Activated CD8-positive, alpha-beta T cell treated with anti-CD3 and anti-CD28 coated beads for 36 hours (primary cell): ENCODE data around the gene SFT2D2. TPM values are rescaled to one million over a fixed set of nuclear protein-coding genes. Genes with fewer than 3 reads are reported as not detected.

Source experiments
- ATAC-seq: fragments of 200-7000 bp; cut with Tn5 transposase; one replicate; pipeline ENCODE4 v1.10.0; 2021; ENCODE audit warnings: mild to moderate bottlenecking, moderate library complexity
- CTCF ChIA-PET: fragments of 350-600 bp; sonication (Branson Sonifier 250); formaldehyde crosslinking; loops from one replicate; lab custom pipeline; 2021; ENCODE audit warnings: antibody characterized with exemption; lab: Charles Lee
- POLR2A ChIA-PET: fragments of 350-600 bp; sonication (Branson Sonifier 250); formaldehyde crosslinking; loops from one replicate; lab custom pipeline; 2021; ENCODE audit warnings: antibody characterized with exemption; lab: Charles Lee
- DNase-seq: peaks from one replicate; pipeline ENCODE4 v3.0.0-alpha.2; 2020
- H3K27ac Mint-ChIP-seq: one replicate; pipeline ENCODE4 v1.8.0; 2021; ENCODE audit warnings: mild to moderate bottlenecking, mixed read lengths
- H3K27me3 Mint-ChIP-seq: one replicate; pipeline ENCODE4 v1.8.0; 2021; ENCODE audit warnings: mixed read lengths
- H3K36me3 Mint-ChIP-seq: one replicate; pipeline ENCODE4 v1.8.0; 2021; ENCODE audit warnings: low read depth, mixed read lengths
- H3K4me1 Mint-ChIP-seq: one replicate; pipeline ENCODE4 v1.8.0; 2021; ENCODE audit warnings: low read depth, mixed read lengths
- H3K4me3 Mint-ChIP-seq: one replicate; pipeline ENCODE4 v1.8.0; 2021; ENCODE audit warnings: mild to moderate bottlenecking, moderate library complexity, mixed read lengths
- H3K9me3 Mint-ChIP-seq: one replicate; pipeline ENCODE4 v1.8.0; 2021; ENCODE audit warnings: mixed read lengths
- CTCF ChIP-seq: fragments of 200-600 bp; IDR thresholded peaks from one replicate; pipeline ENCODE4 v1.8.0; 2022; ENCODE audit warnings: antibody characterized with exemption, mild to moderate bottlenecking
- intact Hi-C: fragments of 100-400 bp; cut with micrococcal nuclease; formaldehyde crosslinking; loops from one replicate; pipeline ENCODE4 v1.10.0; 2022
- total RNA-seq, 2 experiments: library from RNA; stranded (reverse); gene quantifications; one replicate each; pipeline ENCODE4 v1.2.3, GENCODE V29; 2021

Gene SFT2D2
- total RNA-seq, 2 experiments from 2014 or later: 30.8 to 31.4 TPM

- Mint-ChIP-seq H3K4me1 (no peaks in the 10 kb centered on the region), H3K27ac (no peak within 1 kb of the TSS), H3K27me3 (no peaks in the 10 kb centered on the region), H3K9me3 (peaks cover 1% of the 10 kb centered on the region), H3K36me3 (no peaks in the 10 kb centered on the region), H3K4me3 (no peak within 1 kb of the TSS)
- no peak for ATAC-seq
- ChIA-PET CTCF (interaction anchor here (0.9 to 1.6 kb wide), 2 partner anchors 34 to 62 kb away, joined by 3 to 6 read pairs; no protein-coding TSS in a partner anchor), POLR2A (interaction anchor here (0.6 kb wide), 1 partner anchor 80 kb away, joined by 3 read pairs; no protein-coding TSS in a partner anchor)
- intact Hi-C loops: no loop called here
- no peak for TF ChIP-seq CTCF
- DNase-seq: no peak
Measured at GRCh38 chr1:168280296-168280927, 54.6 kb downstream of the SFT2D2 start, which contains the start of gene TBX19. TSS of gene TBX19 (plus strand) at chr1:168280877. CDS start at chr1:168281091, 214 bp downstream.

- H3K27me3 Mint-ChIP-seq: no peaks in the 10 kb centered on the region
- intact Hi-C loops: no loop called here
- TF ChIP-seq CTCF: no peak
- no peak overlapping the region for H3K4me3 Mint-ChIP-seq
- ATAC-seq (no peak), DNase-seq (no peak)
- peaks cover 1% of the 10 kb centered on the region for H3K9me3 Mint-ChIP-seq
- ChIA-PET CTCF (interaction anchor here (1.6 kb wide), 1 partner anchor 47 kb away, joined by 4 read pairs; no protein-coding TSS in a partner anchor), POLR2A (no interaction called here)
- H3K36me3 Mint-ChIP-seq: no peaks in the 10 kb centered on the region
- no peak overlapping the region for H3K27ac Mint-ChIP-seq
- H3K4me1 Mint-ChIP-seq: peaks cover 5% of the 10 kb centered on the region
Measured at GRCh38 chr1:168281603-168282325, 56.0 kb downstream of the SFT2D2 start.

GRCh38 chr1:168285521-168285790 is 59.7 kb downstream of the SFT2D2 start:
- Mint-ChIP-seq H3K9me3 (no peaks in the 10 kb centered on the region), H3K36me3 (no peaks in the 10 kb centered on the region), H3K4me3 (no peak overlapping the region), H3K27ac (no peak overlapping the region), H3K27me3 (no peaks in the 10 kb centered on the region), H3K4me1 (peaks cover 14% of the 10 kb centered on the region)
- ATAC-seq: no peak
- intact Hi-C loops: no loop called here
- no peak for DNase-seq
- POLR2A ChIA-PET: no interaction called here
- TF ChIP-seq CTCF: no peak
- CTCF ChIA-PET: interaction anchor here (2.1 to 2.2 kb wide), 2 partner anchors 11 to 204 kb away, joined by 4 to 6 read pairs; no protein-coding TSS in a partner anchor

GRCh38 chr1:168285971-168286927 is 60.4 kb downstream of the SFT2D2 start:
- Mint-ChIP-seq H3K36me3 (no peaks in the 10 kb centered on the region), H3K27me3 (no peaks in the 10 kb centered on the region), H3K9me3 (no peaks in the 10 kb centered on the region), H3K4me3 (no peak overlapping the region), H3K27ac (peak overlapping the region; percentile 14), H3K4me1 (peaks cover 14% of the 10 kb centered on the region)
- ATAC-seq: no peak
- intact Hi-C loops: no loop called here
- no peak for DNase-seq
- no peak for TF ChIP-seq CTCF
- ChIA-PET CTCF (interaction anchor here (1.0 to 2.2 kb wide), 4 partner anchors 10 to 204 kb away, joined by 3 to 6 read pairs (median 4); no protein-coding TSS in a partner anchor), POLR2A (no interaction called here)
